NT2/D1 (cell line): ENCODE data around the gene LMNB1.

Source experiments
- DNase-seq: peaks from one replicate; pipeline ENCODE4 v3.0.0-alpha.2; 2011; ENCODE audit warnings: low read depth, low spot score
- H3K27me3 ChIP-seq: 2 replicates; pipeline ENCODE4 v1.6.0; 2011; ENCODE audit warnings: mild to moderate bottlenecking; ENCODE audit not compliant: insufficient read length, insufficient read depth
- H3K36me3 ChIP-seq: 2 replicates; pipeline ENCODE4 v1.6.1; 2011; ENCODE audit warnings: mild to moderate bottlenecking, low read length, mixed read lengths; ENCODE audit not compliant: insufficient read depth, insufficient read length
- H3K4me1 ChIP-seq: 2 replicates; pipeline ENCODE4 v1.5.1; 2011; ENCODE audit not compliant: insufficient read depth, insufficient read length
- H3K4me3 ChIP-seq: 2 replicates; pipeline ENCODE4 v1.5.1; 2011; ENCODE audit warnings: low read depth; ENCODE audit not compliant: insufficient read length
- H3K9ac ChIP-seq: 2 replicates; pipeline ENCODE4 v1.6.0; 2011; ENCODE audit warnings: low read depth; ENCODE audit not compliant: insufficient read length
- H3K9me3 ChIP-seq: 2 replicates; pipeline ENCODE4 v1.5.1; 2011; ENCODE audit warnings: mild to moderate bottlenecking, low read length; ENCODE audit not compliant: insufficient read depth
- SUZ12 ChIP-seq: IDR thresholded peaks from 2 replicates; pipeline ENCODE4 v1.6.1; 2011; ENCODE audit not compliant: insufficient read length, insufficient read depth; ENCODE audit errors: extremely low read depth
- YY1 ChIP-seq: IDR thresholded peaks from 2 replicates; pipeline ENCODE4 v1.6.1; 2011; ENCODE audit not compliant: insufficient read length, insufficient read depth
- ZNF274 ChIP-seq: IDR thresholded peaks from 2 replicates; pipeline ENCODE4 v1.6.1; 2011; ENCODE audit warnings: mild to moderate bottlenecking, low read depth, low read length

LMNB1 gene

GRCh38 chr5:126864042-126864688 lies 87.2 kb downstream of the LMNB1 start:
- no peaks in the 10 kb centered on the region for H3K9me3 ChIP-seq
- H3K36me3 ChIP-seq = no peaks in the 10 kb centered on the region
- TF ChIP-seq YY1 (no peak), SUZ12 (no peak), ZNF274 (no peak)
- no peak for DNase-seq
- H3K4me3 ChIP-seq = no peak overlapping the region
- no peaks in the 10 kb centered on the region for H3K4me1 ChIP-seq
- H3K27me3 ChIP-seq = no peaks in the 10 kb centered on the region
- H3K9ac ChIP-seq = no peak overlapping the region

- Histone ChIP-seq H3K4me1 (no peaks in the 10 kb centered on the region), H3K9me3 (no peaks in the 10 kb centered on the region), H3K27me3 (no peaks in the 10 kb centered on the region), H3K36me3 (no peaks in the 10 kb centered on the region), H3K4me3 (no peak overlapping the region), H3K9ac (no peak overlapping the region)
- TF ChIP-seq YY1 (no peak), SUZ12 (no peak), ZNF274 (no peak)
- no peak for DNase-seq
These were observed 88.4 kb downstream of the LMNB1 start for GRCh38 chr5:126865299-126865698.

- DNase-seq = no peak
- Histone ChIP-seq H3K27me3 (no peaks in the 10 kb centered on the region), H3K4me3 (no peak overlapping the region), H3K9me3 (no peaks in the 10 kb centered on the region), H3K4me1 (no peaks in the 10 kb centered on the region), H3K9ac (no peak overlapping the region), H3K36me3 (no peaks in the 10 kb centered on the region)
- TF ChIP-seq SUZ12 (no peak), ZNF274 (no peak), YY1 (no peak)
These were observed 90.1 kb downstream of the LMNB1 start for GRCh38 chr5:126866851-126867636.

GRCh38 chr5:126868338-126869004 lies 91.5 kb downstream of the LMNB1 start:
- no peak for DNase-seq
- Histone ChIP-seq H3K27me3 (no peaks in the 10 kb centered on the region), H3K9ac (no peak overlapping the region), H3K9me3 (no peaks in the 10 kb centered on the region), H3K36me3 (no peaks in the 10 kb centered on the region), H3K4me3 (no peak overlapping the region), H3K4me1 (no peaks in the 10 kb centered on the region)
- TF ChIP-seq YY1 (no peak), SUZ12 (no peak), ZNF274 (no peak)

GRCh38 chr5:126869005-126869451 lies 92.1 kb downstream of the LMNB1 start:
- no peak overlapping the region for H3K4me3 ChIP-seq
- DNase-seq = no peak

GRCh38 chr5:126871441-126871840 lies 94.5 kb downstream of the LMNB1 start:
- Histone ChIP-seq H3K36me3 (no peaks in the 10 kb centered on the region), H3K27me3 (no peaks in the 10 kb centered on the region), H3K4me1 (peaks cover 3% of the 10 kb centered on the region), H3K4me3 (no peak overlapping the region), H3K9ac (no peak overlapping the region), H3K9me3 (no peaks in the 10 kb centered on the region)
- no peak for TF ChIP-seq SUZ12
- no peak for DNase-seq

More at GRCh38 chr5:126869005-126869451, 92.1 kb downstream of the LMNB1 start:
- H3K4me1 ChIP-seq = no peaks in the 10 kb centered on the region
- H3K27me3 ChIP-seq = no peaks in the 10 kb centered on the region
- no peaks in the 10 kb centered on the region for H3K36me3 ChIP-seq
- no peak overlapping the region for H3K9ac ChIP-seq
- no peak for TF ChIP-seq ZNF274
- no peak for TF ChIP-seq SUZ12
- TF ChIP-seq YY1 = no peak
- H3K9me3 ChIP-seq = no peaks in the 10 kb centered on the region

GRCh38 chr5:126872561-126873354 lies 95.8 kb downstream of the LMNB1 start:
- peaks cover 3% of the 10 kb centered on the region for H3K4me1 ChIP-seq
- TF ChIP-seq YY1 (no peak), SUZ12 (no peak), ZNF274 (no peak)
- H3K27me3 ChIP-seq = no peaks in the 10 kb centered on the region
- no peak overlapping the region for H3K9ac ChIP-seq
- no peak for DNase-seq
- H3K4me3 ChIP-seq = no peak overlapping the region
- H3K36me3 ChIP-seq = no peaks in the 10 kb centered on the region
- no peaks in the 10 kb centered on the region for H3K9me3 ChIP-seq
